ENCODE measurements around the gene TSPO2.

DNA sequence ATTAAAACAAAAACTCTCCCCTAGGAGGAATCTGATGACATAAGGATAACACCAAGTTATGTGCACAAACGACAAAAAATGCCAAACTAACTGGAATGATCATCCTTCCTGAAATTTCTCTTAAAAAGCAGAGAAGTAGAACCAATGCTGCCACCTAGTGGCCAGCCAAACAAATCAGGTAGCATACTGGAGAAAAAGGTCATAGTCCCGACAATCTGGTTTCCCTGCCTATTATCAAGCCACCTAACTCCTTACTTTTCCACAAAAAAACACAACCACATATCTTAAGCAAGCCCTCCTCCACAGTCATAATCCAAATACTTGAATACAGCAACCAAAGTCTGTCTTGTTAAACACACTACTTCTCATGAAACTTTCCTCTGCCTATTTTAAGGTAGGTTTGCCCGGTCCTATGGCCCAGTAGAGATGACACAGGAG lies 24.6 kb downstream of the TSPO2 start:
- TF ChIP-seq, protein P1, sequence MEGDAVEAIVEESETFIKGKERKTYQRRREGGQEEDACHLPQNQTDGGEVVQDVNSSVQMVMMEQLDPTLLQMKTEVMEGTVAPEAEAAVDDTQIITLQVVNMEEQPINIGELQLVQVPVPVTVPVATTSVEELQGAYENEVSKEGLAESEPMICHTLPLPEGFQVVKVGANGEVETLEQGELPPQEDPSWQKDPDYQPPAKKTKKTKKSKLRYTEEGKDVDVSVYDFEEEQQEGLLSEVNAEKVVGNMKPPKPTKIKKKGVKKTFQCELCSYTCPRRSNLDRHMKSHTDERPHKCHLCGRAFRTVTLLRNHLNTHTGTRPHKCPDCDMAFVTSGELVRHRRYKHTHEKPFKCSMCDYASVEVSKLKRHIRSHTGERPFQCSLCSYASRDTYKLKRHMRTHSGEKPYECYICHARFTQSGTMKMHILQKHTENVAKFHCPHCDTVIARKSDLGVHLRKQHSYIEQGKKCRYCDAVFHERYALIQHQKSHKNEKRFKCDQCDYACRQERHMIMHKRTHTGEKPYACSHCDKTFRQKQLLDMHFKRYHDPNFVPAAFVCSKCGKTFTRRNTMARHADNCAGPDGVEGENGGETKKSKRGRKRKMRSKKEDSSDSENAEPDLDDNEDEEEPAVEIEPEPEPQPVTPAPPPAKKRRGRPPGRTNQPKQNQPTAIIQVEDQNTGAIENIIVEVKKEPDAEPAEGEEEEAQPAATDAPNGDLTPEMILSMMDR (IDR thresholded peaks at IDR 0.05), result peak; percentile 47 to 58 (median 57)
- TF ChIP-seq POLR2A (IDR thresholded peaks at IDR 0.05) (no peak), POLR2AphosphoS5 (IDR thresholded peaks at IDR 0.05; ENCODE audit: insufficient read depth in 1 of 2, low read depth in 1 of 2) (peak in 1 of 2 donors; percentile 53)
